ENCODE results near the gene TBC1D4. TPM values are rescaled to one million over a fixed set of nuclear protein-coding genes. Genes with fewer than 3 reads are reported as not detected.

Gene TBC1D4
- total and polyA plus RNA-seq, 9 of the 15 experiments (the other 6 are each of a cell fraction or from before 2014, with no cell fraction given), result 2.8 to 12.3 (median 7.0) TPM

GRCh38 chr13:75486146-75487062, 4.4 kb upstream of the TBC1D4 start:
- CTCF ChIA-PET (ENCODE audit: low intra/inter-chr PET ratio), result no interaction called here
- WGBS (ENCODE audit: insufficient coverage, low coverage, missing lambda C conversion rate), result 4% methylated on average over 4 of the region's 5 CpGs
- no TSS peak for BruUV-seq (replicated peaks)
- FAIRE-seq (peak; percentile 42), ATAC-seq (0 out of 3 replicates have a peak, but pooled peaks have one; percentile 12), DNase-seq (ENCODE audit: extremely low read depth in 1 of 4, low spot score in 3 of 4) (peak in 1 of 4 experiments; percentile 17)
- intact Hi-C loops (cut with micrococcal nuclease), result loop anchor here (10.0 kb wide), 1 partner anchor 178 kb away; no protein-coding TSS in a partner anchor
- in situ Hi-C loops (cut with MboI), result no loop called here
- Histone ChIP-seq H3K4me2 (ENCODE audit: insufficient read depth, low read length) (no peak overlapping the region), H3K27me3 (ENCODE audit: control insufficient read depth in 2 of 2, insufficient read depth in 2 of 2, low read length in 2 of 2) (no peaks in the 10 kb centered on the region), H3K9ac (ENCODE audit: insufficient read depth in 1 of 2, low read depth in 2 of 2, low read length in 2 of 2) (no peak overlapping the region), H4K20me1 (replicated peaks; ENCODE audit: control insufficient read depth, insufficient read depth, low read length) (no peaks in the 10 kb centered on the region), H3K79me2 (ENCODE audit: control insufficient read depth, insufficient read depth, low read length) (peaks cover under 1% of the 10 kb centered on the region; the same call in 1 of the 3 replicates), H3K36me3 (ENCODE audit: control insufficient read depth, insufficient read depth, low read length) (no peaks in the 10 kb centered on the region), H3K27ac (ENCODE audit: extremely low read depth, low read depth, low read length) (no peak overlapping the region), H3K4me3 (no peak overlapping the region), H3K9me1 (ENCODE audit: control insufficient read depth, insufficient read depth, low read length) (no peaks in the 10 kb centered on the region), H3K4me1 (replicated peaks in 1 of 2; ENCODE audit: control insufficient read depth in 2 of 2, insufficient read depth in 2 of 2, low read length in 2 of 2) (peaks cover 0 to 11% of the 10 kb centered on the region in 2 experiments; a peak in 2 of 5 replicates), H3K9me3 (replicated peaks; ENCODE audit: control insufficient read depth, insufficient read depth, low read depth, low read length) (no peaks in the 10 kb centered on the region), H2AFZ (ENCODE audit: low read depth, low read length) (no peak overlapping the region)
- POLR2A ChIA-PET, result interaction anchor here (0.5 kb wide), 1 partner anchor 21 kb away, joined by 3 read pairs; no protein-coding TSS in a partner anchor
- TF ChIP-seq ZNF699 (CRISPR knock-in tag; IDR thresholded peaks at IDR 0.05; ENCODE audit: insufficient replicate concordance) (no peak), LCOR (CRISPR knock-in tag; IDR thresholded peaks at IDR 0.05) (no peak), ZBTB9 (CRISPR knock-in tag; IDR thresholded peaks at IDR 0.05) (no peak), SRSF3 (IDR thresholded peaks at IDR 0.05; ENCODE audit: insufficient read depth, low read length) (no peak), PCBP2 (IDR thresholded peaks at IDR 0.05; ENCODE audit: low read depth, low read length, poor library complexity, severe bottlenecking) (no peak), ZNF518B (CRISPR knock-in tag; IDR thresholded peaks at IDR 0.05) (no peak), NRF1 (conservative IDR thresholded peaks at IDR 0.05 in 1 of 2, IDR thresholded peaks at IDR 0.05 in 1 of 2) (no peak), RREB1 (CRISPR knock-in tag; IDR thresholded peaks at IDR 0.05) (no peak), ZNF668 (CRISPR knock-in tag; IDR thresholded peaks at IDR 0.05) (no peak)

All from K562 (cell line).